Endothelial cell of umbilical vein (primary cell): ENCODE measurements around the gene SPATA24. TPM values are rescaled to one million over a fixed set of nuclear protein-coding genes. Genes with fewer than 3 reads are reported as not detected.

Experiments used
- BruUV-seq: library from RNA; stranded (reverse); fragments of 400-500 nt; replicated peaks from 2 replicates; lab custom pipeline; 2021; lab: Mats Ljungman, UMichigan
- CTCF ChIA-PET: fragments of 300-600, 350-600 bp; sonication (Branson Sonifier 250); formaldehyde crosslinking; loops from one replicate; lab custom pipeline; 2021; ENCODE audit warnings: antibody characterized with exemption, inconsistent platforms; lab: Charles Lee
- POLR2A ChIA-PET: fragments of 300-600, 350-600 bp; sonication (Branson Sonifier 250); formaldehyde crosslinking; loops from one replicate; lab custom pipeline; 2021; ENCODE audit warnings: antibody characterized with exemption, inconsistent platforms; lab: Charles Lee
- DNase-seq: peaks from one replicate; pipeline ENCODE4 v3.0.0-alpha.2; 2011; ENCODE audit warnings: low read depth, low spot score
- FAIRE-seq: peaks from 2 replicates; lab custom pipeline; 2011; peaks lifted over from hg19 to GRCh38; lab: Jason Lieb, UNC
- H2AFZ ChIP-seq: 2 replicates; pipeline ENCODE4 v1.6.0; 2012; ENCODE audit warnings: low read depth, low read length, control low read depth, inconsistent platforms
- H3K27ac ChIP-seq: 2 replicates; pipeline ENCODE4 v1.5.1; 2011; ENCODE audit warnings: low read depth, mild to moderate bottlenecking, control low read depth, low read length, moderate library complexity; ENCODE audit not compliant: insufficient read depth
- H3K27me3 ChIP-seq, 2 experiments: 2 replicates each; pipeline versions ENCODE4 v1.6.0 to v1.6.1; 2011; ENCODE audit warnings: low read length in 2 of 2, mixed read lengths in 1 of 2; ENCODE audit not compliant: control insufficient read depth in 2 of 2, insufficient read depth in 2 of 2
- H3K36me3 ChIP-seq, 2 experiments: 2 replicates in 1 of 2; 3 replicates in 1 of 2; pipeline ENCODE4 v1.5.1; 2011; ENCODE audit warnings: low read length in 2 of 2, mild to moderate bottlenecking in 1 of 2, moderate library complexity in 1 of 2; ENCODE audit not compliant: control insufficient read depth in 2 of 2, insufficient read depth in 2 of 2; ENCODE audit errors: extremely low read depth in 1 of 2
- H3K4me1 ChIP-seq: 3 replicates; pipeline ENCODE4 v1.5.1; 2011; ENCODE audit warnings: mild to moderate bottlenecking, low read length; ENCODE audit not compliant: control insufficient read depth, insufficient read depth; ENCODE audit errors: extremely low read depth
- H3K4me2 ChIP-seq: 2 replicates; pipeline ENCODE4 v1.6.1; 2011; ENCODE audit warnings: low read length, control low read depth, mixed read lengths; ENCODE audit not compliant: insufficient read depth
- H3K4me3 ChIP-seq, 3 experiments: fragments of 200-600 bp in 1 of 3; sonication (generic), shearing (Covaris generic) in 1 of 3; replicated peaks in 1 of 3; 2 replicates each; pipeline ENCODE4 v1.5.1; 2011 to 2016; ENCODE audit warnings: control low read depth in 3 of 3, low read length in 3 of 3, mild to moderate bottlenecking in 2 of 3, inconsistent platforms in 1 of 3, low read depth in 1 of 3, moderate library complexity in 1 of 3; ENCODE audit not compliant: insufficient read depth in 1 of 3
- H3K79me2 ChIP-seq: 2 replicates; pipeline ENCODE4 v1.6.0; 2012; ENCODE audit warnings: low read length, inconsistent platforms; ENCODE audit not compliant: control insufficient read depth, insufficient read depth
- H3K9ac ChIP-seq: replicated peaks from 2 replicates; pipeline ENCODE3; 2011; ENCODE audit warnings: low read length, control low read depth; ENCODE audit not compliant: insufficient read depth; ENCODE audit errors: extremely low read depth
- H3K9me1 ChIP-seq: replicated peaks from 3 replicates; pipeline ENCODE4 v1.6.0; 2011; ENCODE audit warnings: mild to moderate bottlenecking, low read length; ENCODE audit not compliant: control insufficient read depth, insufficient read depth; ENCODE audit errors: extremely low read depth
- H3K9me3 ChIP-seq: replicated peaks from 2 replicates; pipeline ENCODE4 v1.5.1; 2012; ENCODE audit warnings: low read length, inconsistent platforms; ENCODE audit not compliant: control insufficient read depth, insufficient read depth
- H4K20me1 ChIP-seq: replicated peaks from 2 replicates; pipeline ENCODE3; 2011; ENCODE audit warnings: mild to moderate bottlenecking, low read length; ENCODE audit not compliant: control insufficient read depth, insufficient read depth; ENCODE audit errors: extremely low read depth
- EZH2 ChIP-seq: IDR thresholded peaks from 2 replicates; pipeline ENCODE4 v1.6.1; 2012; ENCODE audit warnings: borderline replicate concordance, low read depth, mild to moderate bottlenecking, moderate library complexity, low read length, inconsistent platforms; ENCODE audit not compliant: severe bottlenecking
- FOS ChIP-seq: IDR thresholded peaks from 2 replicates; pipeline ENCODE4 v1.6.1; 2011; ENCODE audit warnings: mild to moderate bottlenecking, low read length, moderate library complexity, borderline replicate concordance; ENCODE audit not compliant: insufficient read depth
- GATA2 ChIP-seq: IDR thresholded peaks from 2 replicates; pipeline ENCODE4 v1.7.0; 2011; ENCODE audit warnings: low read depth, mild to moderate bottlenecking, moderate library complexity, mixed read lengths, low read length; ENCODE audit not compliant: insufficient read length, insufficient read depth
- JUN ChIP-seq: IDR thresholded peaks from 2 replicates; pipeline ENCODE4 v1.6.1; 2011; ENCODE audit warnings: borderline replicate concordance, low read depth; ENCODE audit not compliant: insufficient read length, insufficient read depth
- MYC ChIP-seq: IDR thresholded peaks from one replicate; pipeline ENCODE4 v1.6.1; 2011; ENCODE audit warnings: mild to moderate bottlenecking, low read depth, low read length
- POLR2A ChIP-seq: IDR thresholded peaks from 2 replicates; pipeline ENCODE4 v1.6.1; 2012; ENCODE audit warnings: low read depth, mild to moderate bottlenecking, control low read depth, low read length
- POLR2AphosphoS5 ChIP-seq: IDR thresholded peaks from 2 replicates; pipeline ENCODE4 v1.6.1; 2012; ENCODE audit warnings: low read depth, mild to moderate bottlenecking, control low read depth, low read length, moderate library complexity; ENCODE audit not compliant: insufficient read depth
- dilution Hi-C: fragments of 300-500 bp; cut with MboI; formaldehyde crosslinking; loops from one replicate; pipeline ENCODE4 v1.15.0; 2019; ENCODE audit warnings: low sequenced_read_pairs; ENCODE audit not compliant: extremely low pct_ligation_motif_present
- intact Hi-C: fragments of 100-400 bp; cut with micrococcal nuclease; formaldehyde crosslinking; loops from one replicate; pipeline ENCODE4 v1.10.0; 2022
- polyA plus RNA-seq, 4 experiments: library from polyadenylated mRNA; depleted of rRNA in 3 of 4; stranded (reverse) in 3 of 4; unstranded in 1 of 4; fragments of >200 nt; gene quantifications; 2 replicates each; pipeline versions ENCODE4 v1.2.1 to v1.2.3, GENCODE V29; 2011 to 2012; ENCODE audit warnings: missing spikeins in 1 of 4
- total RNA-seq: library from RNA; stranded (reverse); gene quantifications from 2 replicates; pipeline ENCODE4 v1.2.3, GENCODE V29; 2021
- TF ChIP-seq, protein P1 (sequence below): IDR thresholded peaks from 2 replicates; pipeline ENCODE4 v1.6.1; 2011; ENCODE audit not compliant: insufficient read depth, insufficient read length
- TF ChIP-seq, protein P2 (sequence below), 2 donors: IDR thresholded peaks; 1 replicate in 1 of 2; 2 replicates in 1 of 2; pipeline ENCODE4 v1.5.1; 2011; ENCODE audit warnings: low read length in 2 of 2, mild to moderate bottlenecking in 2 of 2, moderate library complexity in 2 of 2, control low read depth in 1 of 2, inconsistent platforms in 1 of 2, low read depth in 1 of 2; ENCODE audit not compliant: insufficient read depth in 1 of 2; ENCODE audit errors: extremely low read depth in 1 of 2

The SPATA24 gene
- total and polyA plus RNA-seq, 2 donors (not counting 3 experiments of a cell fraction or from before 2014, with no cell fraction given): 3.2 to 7.9 TPM

DNA sequence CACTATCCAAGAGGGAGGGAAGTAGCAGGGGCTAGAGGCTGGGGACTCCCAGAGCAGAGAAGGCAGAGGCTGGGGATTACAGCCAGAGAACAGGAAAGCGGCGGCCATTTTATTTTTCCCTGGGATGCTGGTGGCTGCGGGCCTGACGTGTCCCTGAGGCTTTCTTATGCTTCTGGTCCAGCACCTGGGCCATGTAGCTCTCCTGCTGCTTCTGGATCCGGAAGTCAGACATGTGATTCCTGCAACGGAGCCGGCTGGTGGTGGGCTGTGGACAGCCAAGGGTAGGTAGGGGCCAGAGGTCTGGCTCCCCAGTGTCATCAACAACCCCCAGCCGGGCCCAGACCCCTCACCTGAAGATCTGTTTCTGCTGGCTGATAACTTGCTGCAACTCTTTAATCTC lies 7.2 kb downstream of the SPATA24 start:
- BruUV-seq: no TSS peak
- FAIRE-seq: no peak
- dilution Hi-C loops (no loop called here), intact Hi-C loops (no loop called here)
- no peak overlapping the region for H3K4me2 ChIP-seq
- peaks cover 7 to 14% of the 10 kb centered on the region in 2 experiments for H3K27me3 ChIP-seq
- no peaks in the 10 kb centered on the region for H4K20me1 ChIP-seq
- no peak overlapping the region for H3K27ac ChIP-seq
- no peaks in the 10 kb centered on the region for H3K9me1 ChIP-seq
- H3K4me1 ChIP-seq: peaks cover 6% of the 10 kb centered on the region
- no peaks in the 10 kb centered on the region for H3K9me3 ChIP-seq
- no peaks in the 10 kb centered on the region for H3K36me3 ChIP-seq
- POLR2A ChIA-PET: no interaction called here
- no peak overlapping the region for H3K9ac ChIP-seq
- CTCF ChIA-PET: interaction anchor here (1.2 kb wide), 1 partner anchor 9 kb away, joined by 3 read pairs; no protein-coding TSS in a partner anchor
- no peaks in the 10 kb centered on the region for H3K79me2 ChIP-seq
- no peak overlapping the region for H3K4me3 ChIP-seq
- H2AFZ ChIP-seq: no peak overlapping the region
- no peak for DNase-seq
- TF ChIP-seq EZH2 (no peak), POLR2A (no peak), POLR2AphosphoS5 (no peak), FOS (no peak)
- TF ChIP-seq, protein P1, sequence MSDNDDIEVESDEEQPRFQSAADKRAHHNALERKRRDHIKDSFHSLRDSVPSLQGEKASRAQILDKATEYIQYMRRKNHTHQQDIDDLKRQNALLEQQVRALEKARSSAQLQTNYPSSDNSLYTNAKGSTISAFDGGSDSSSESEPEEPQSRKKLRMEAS: no peak

- Histone ChIP-seq H4K20me1 (no peaks in the 10 kb centered on the region), H3K9ac (no peak overlapping the region), H3K9me3 (no peaks in the 10 kb centered on the region), H3K4me1 (peaks cover 6% of the 10 kb centered on the region), H3K27me3 (peaks cover 7 to 14% of the 10 kb centered on the region in 2 experiments), H3K36me3 (no peaks in the 10 kb centered on the region), H2AFZ (no peak overlapping the region), H3K4me3 (no peak overlapping the region), H3K27ac (no peak overlapping the region), H3K9me1 (no peaks in the 10 kb centered on the region), H3K4me2 (no peak overlapping the region), H3K79me2 (no peaks in the 10 kb centered on the region)
- CTCF ChIA-PET: interaction anchor here (1.2 kb wide), 1 partner anchor 10 kb away, joined by 3 read pairs; no protein-coding TSS in a partner anchor
- POLR2A ChIA-PET: interaction anchor here (0.6 kb wide), 1 partner anchor 854 kb away, joined by 6 read pairs; no protein-coding TSS in a partner anchor
- FAIRE-seq (no peak), DNase-seq (no peak)
- intact Hi-C loops: no loop called here
- dilution Hi-C loops: no loop called here
- BruUV-seq: no TSS peak
- TF ChIP-seq, protein P2, sequence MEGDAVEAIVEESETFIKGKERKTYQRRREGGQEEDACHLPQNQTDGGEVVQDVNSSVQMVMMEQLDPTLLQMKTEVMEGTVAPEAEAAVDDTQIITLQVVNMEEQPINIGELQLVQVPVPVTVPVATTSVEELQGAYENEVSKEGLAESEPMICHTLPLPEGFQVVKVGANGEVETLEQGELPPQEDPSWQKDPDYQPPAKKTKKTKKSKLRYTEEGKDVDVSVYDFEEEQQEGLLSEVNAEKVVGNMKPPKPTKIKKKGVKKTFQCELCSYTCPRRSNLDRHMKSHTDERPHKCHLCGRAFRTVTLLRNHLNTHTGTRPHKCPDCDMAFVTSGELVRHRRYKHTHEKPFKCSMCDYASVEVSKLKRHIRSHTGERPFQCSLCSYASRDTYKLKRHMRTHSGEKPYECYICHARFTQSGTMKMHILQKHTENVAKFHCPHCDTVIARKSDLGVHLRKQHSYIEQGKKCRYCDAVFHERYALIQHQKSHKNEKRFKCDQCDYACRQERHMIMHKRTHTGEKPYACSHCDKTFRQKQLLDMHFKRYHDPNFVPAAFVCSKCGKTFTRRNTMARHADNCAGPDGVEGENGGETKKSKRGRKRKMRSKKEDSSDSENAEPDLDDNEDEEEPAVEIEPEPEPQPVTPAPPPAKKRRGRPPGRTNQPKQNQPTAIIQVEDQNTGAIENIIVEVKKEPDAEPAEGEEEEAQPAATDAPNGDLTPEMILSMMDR (IDR thresholded peaks at IDR 0.05; ENCODE audit: extremely low read depth in 1 of 2, insufficient read depth in 1 of 2, low read depth in 1 of 2, low read length in 2 of 2): no peak
- TF ChIP-seq JUN: no peak
- TF ChIP-seq POLR2A: no peak
- no peak for TF ChIP-seq POLR2AphosphoS5
- no peak for TF ChIP-seq GATA2
- TF ChIP-seq EZH2: no peak
- TF ChIP-seq, protein P1: no peak
- no peak for TF ChIP-seq FOS
- TF ChIP-seq MYC: no peak
These were observed 7.8 kb downstream of the SPATA24 start for GRCh38 chr5:139395844-139396640.
